MM.1S (cell line): ENCODE data around the gene MRPL53.

Experiments used
- EZH2 ChIP-seq: fragments of 300-600 bp; sonication (generic); optimal IDR thresholded peaks from 2 replicates; pipeline ENCODE3; 2017; ENCODE audit warnings: low read depth, mild to moderate bottlenecking, antibody characterized with exemption, low read length, mixed read lengths
- TF ChIP-seq, protein P1 (sequence below): fragments of 300-600 bp; sonication (generic); IDR thresholded peaks from 2 replicates; pipeline ENCODE4 v1.5.1; 2016; ENCODE audit warnings: antibody characterized with exemption, low read length, mixed read lengths

DNA sequence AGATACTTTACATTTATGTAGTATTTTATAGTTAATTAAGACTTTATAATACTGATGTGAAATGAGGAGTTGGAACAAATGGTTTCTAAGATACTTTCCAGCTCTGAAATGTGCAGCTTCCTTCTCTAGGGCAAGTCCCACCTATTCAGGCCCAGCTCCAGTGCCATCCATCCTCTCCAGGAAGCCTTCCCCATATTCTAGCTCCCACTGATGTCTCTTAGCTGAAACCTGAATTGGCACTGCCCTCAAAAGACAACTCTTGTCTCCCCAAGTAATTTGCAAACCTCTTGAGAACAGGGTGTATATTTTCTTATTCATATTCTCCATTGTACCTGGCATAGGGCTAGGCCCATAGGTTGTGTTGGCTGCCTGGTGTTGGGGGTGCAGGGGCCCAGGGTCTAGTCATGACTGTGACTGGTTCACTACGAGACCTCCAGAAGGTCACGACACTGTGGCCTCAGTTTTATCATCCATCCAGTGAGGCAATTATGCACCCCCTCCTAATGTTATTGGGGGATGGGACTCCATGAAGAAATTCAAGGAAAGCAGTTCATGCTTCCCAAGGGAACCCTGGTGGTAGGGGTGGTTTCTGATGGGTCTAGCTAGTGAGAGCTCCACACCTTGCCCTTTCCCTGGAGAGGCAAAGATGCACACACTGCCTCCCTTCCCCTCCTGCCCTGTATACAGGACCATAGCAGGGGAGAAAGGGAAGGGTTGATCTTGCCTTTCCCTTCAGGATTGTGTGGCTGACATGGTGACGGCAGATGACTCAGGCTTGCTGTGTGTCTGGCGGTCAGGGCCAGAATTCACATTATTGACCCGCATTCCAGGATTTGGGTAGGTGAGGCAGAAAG is 48.1 kb downstream of the MRPL53 start:
- TF ChIP-seq, protein P1, sequence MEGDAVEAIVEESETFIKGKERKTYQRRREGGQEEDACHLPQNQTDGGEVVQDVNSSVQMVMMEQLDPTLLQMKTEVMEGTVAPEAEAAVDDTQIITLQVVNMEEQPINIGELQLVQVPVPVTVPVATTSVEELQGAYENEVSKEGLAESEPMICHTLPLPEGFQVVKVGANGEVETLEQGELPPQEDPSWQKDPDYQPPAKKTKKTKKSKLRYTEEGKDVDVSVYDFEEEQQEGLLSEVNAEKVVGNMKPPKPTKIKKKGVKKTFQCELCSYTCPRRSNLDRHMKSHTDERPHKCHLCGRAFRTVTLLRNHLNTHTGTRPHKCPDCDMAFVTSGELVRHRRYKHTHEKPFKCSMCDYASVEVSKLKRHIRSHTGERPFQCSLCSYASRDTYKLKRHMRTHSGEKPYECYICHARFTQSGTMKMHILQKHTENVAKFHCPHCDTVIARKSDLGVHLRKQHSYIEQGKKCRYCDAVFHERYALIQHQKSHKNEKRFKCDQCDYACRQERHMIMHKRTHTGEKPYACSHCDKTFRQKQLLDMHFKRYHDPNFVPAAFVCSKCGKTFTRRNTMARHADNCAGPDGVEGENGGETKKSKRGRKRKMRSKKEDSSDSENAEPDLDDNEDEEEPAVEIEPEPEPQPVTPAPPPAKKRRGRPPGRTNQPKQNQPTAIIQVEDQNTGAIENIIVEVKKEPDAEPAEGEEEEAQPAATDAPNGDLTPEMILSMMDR = no peak
- TF ChIP-seq EZH2 = no peak
